ENCODE data around the gene IL1RAP. TPM values are rescaled to one million over a fixed set of nuclear protein-coding genes. Genes with fewer than 3 reads are reported as not detected.
"Not testable (repeated sequence)": the region's sequence is repeated elsewhere in the genome, so short reads cannot be mapped to it uniquely, and the experiment has no call there.

Gene IL1RAP
- total RNA-seq (2014; rRNA removed; shearing (Covaris generic)) = 11.3 and 11.8 TPM in 2 replicates

GRCh38 chr3:190513409-190514370 lies at the start of gene IL1RAP:
IL1RAP (plus strand) TSS chr3:190514085; CDS start chr3:190564290, 50,205 bp downstream.
- peak; percentile 97 for DNase-seq (ENCODE audit: low read depth)

- no peak for DNase-seq (ENCODE audit: low read depth)
These were observed 46.0 kb upstream of the IL1RAP start for GRCh38 chr3:190467922-190468321.

GRCh38 chr3:190473261-190473660 lies 40.6 kb upstream of the IL1RAP start:
- not testable (repeated sequence) for DNase-seq (ENCODE audit: low read depth)

GRCh38 chr3:190481779-190482178 lies 32.1 kb upstream of the IL1RAP start:
- no peak for DNase-seq (ENCODE audit: low read depth)

GRCh38 chr3:190485830-190486532 lies 27.9 kb upstream of the IL1RAP start:
- no peak for DNase-seq (ENCODE audit: low read depth)

GRCh38 chr3:190486533-190486864 lies 27.4 kb upstream of the IL1RAP start:
- no peak for DNase-seq (ENCODE audit: low read depth)

- DNase-seq (ENCODE audit: low read depth) = no peak
These were observed 26.8 kb upstream of the IL1RAP start for GRCh38 chr3:190486908-190487607.

- peak; percentile 19 for DNase-seq (ENCODE audit: low read depth)
These were observed 22.3 kb upstream of the IL1RAP start for GRCh38 chr3:190491533-190492054.

- no peak for DNase-seq (ENCODE audit: low read depth)
These were observed 21.8 kb upstream of the IL1RAP start for GRCh38 chr3:190492129-190492528.

- no peak for DNase-seq (ENCODE audit: low read depth)
These were observed 20.9 kb upstream of the IL1RAP start for GRCh38 chr3:190492966-190493365.

GRCh38 chr3:190494907-190495306 lies 19.0 kb upstream of the IL1RAP start:
- no peak for DNase-seq (ENCODE audit: low read depth)

- DNase-seq (ENCODE audit: low read depth) = no peak
These were observed 18.5 kb upstream of the IL1RAP start for GRCh38 chr3:190495354-190495753.

- DNase-seq (ENCODE audit: low read depth) = no peak
These were observed 18.1 kb upstream of the IL1RAP start for GRCh38 chr3:190495796-190496195.

- no peak for DNase-seq (ENCODE audit: low read depth)
These were observed 17.0 kb upstream of the IL1RAP start for GRCh38 chr3:190496859-190497258.

GRCh38 chr3:190497811-190498210 lies 16.1 kb upstream of the IL1RAP start:
- DNase-seq (ENCODE audit: low read depth) = no peak

GRCh38 chr3:190498293-190498692 lies 15.6 kb upstream of the IL1RAP start:
- no peak for DNase-seq (ENCODE audit: low read depth)

GRCh38 chr3:190499122-190499521 lies 14.8 kb upstream of the IL1RAP start:
- no peak for DNase-seq (ENCODE audit: low read depth)

GRCh38 chr3:190502946-190503345 lies 10.9 kb upstream of the IL1RAP start:
- DNase-seq (ENCODE audit: low read depth) = no peak

GRCh38 chr3:190504354-190505125 lies 9.3 kb upstream of the IL1RAP start:
- no peak for DNase-seq (ENCODE audit: low read depth)

GRCh38 chr3:190505381-190506003 lies 8.4 kb upstream of the IL1RAP start:
- DNase-seq (ENCODE audit: low read depth) = no peak

- DNase-seq (ENCODE audit: low read depth) = no peak
These were observed 7.6 kb upstream of the IL1RAP start for GRCh38 chr3:190506271-190506670.
